GM18505 (cell line): ENCODE results near the gene PIPOX.

ENCODE experiments used
- ATAC-seq: cut with Tn5 transposase; IDR thresholded peaks from one replicate; pipeline ENCODE4 v1.9.1; 2021; ENCODE audit not compliant: unreplicated experiment
- POLR2A ChIP-seq: IDR thresholded peaks from 4 replicates; pipeline ENCODE4 v1.6.1; 2011; ENCODE audit warnings: borderline replicate concordance; ENCODE audit not compliant: insufficient read depth, insufficient read length; ENCODE audit errors: extremely low read depth

PIPOX gene

DNA sequence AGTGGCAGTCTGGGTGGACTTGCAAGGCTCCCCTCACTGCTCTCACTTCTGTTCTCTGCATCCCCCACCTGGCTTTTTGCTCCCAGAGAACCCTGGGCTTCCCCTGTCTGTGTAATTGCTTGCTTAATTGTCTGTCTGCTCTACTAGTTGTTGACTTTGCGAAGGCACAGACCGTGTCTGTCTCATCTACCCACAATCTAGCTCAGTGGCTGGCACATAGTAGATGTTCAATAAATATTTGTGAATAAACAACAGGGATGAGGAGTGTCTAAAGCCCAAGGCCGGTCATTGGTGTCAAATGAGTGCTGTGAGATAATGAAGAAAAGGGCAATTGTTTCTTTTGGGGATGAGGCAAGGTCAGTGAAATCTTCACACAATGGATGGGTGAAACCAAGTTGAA lies 34.4 kb upstream of the PIPOX start:
- no peak for TF ChIP-seq POLR2A
- ATAC-seq, result no peak

DNA sequence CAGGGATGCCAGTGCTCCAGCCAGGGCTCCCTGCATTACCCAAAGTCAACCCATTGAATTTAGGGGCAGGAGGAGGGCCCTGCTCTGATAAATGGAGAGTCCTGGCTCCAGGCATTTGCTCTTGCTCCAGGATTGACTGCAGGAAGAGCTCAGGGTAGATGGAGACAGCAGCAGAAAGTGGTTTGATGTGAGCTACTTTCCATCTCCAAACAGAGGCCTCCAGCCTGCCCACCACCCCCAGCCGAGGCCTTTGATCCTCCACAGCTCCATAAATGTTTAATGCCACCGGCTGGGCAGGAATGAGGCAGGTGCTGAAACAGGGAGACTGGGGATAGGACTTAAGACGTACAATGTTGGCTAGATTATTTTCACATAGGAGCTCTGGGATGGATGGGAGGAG lies 32.8 kb upstream of the PIPOX start:
- no peak for ATAC-seq
- TF ChIP-seq POLR2A, result no peak

DNA sequence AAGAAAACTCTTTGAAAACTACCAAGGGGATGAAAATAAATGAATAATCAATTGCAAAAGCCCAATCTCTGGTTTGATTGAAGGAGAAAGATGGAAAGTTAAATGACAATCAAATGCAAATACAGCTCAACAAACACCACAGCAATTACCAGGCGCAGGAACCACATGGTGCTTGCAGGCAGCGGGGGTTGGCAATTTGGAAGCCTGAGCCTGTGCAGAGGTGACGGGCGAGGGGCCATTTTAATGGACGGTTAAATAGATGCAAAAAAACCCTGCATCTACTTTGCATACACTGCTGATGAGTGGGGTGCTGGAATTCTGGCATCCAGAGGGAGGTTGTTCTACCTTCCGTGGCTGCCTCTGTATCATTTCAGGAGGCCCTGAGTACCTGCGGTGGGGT lies 32.4 kb upstream of the PIPOX start:
- TF ChIP-seq POLR2A, result no peak
- no peak for ATAC-seq

DNA sequence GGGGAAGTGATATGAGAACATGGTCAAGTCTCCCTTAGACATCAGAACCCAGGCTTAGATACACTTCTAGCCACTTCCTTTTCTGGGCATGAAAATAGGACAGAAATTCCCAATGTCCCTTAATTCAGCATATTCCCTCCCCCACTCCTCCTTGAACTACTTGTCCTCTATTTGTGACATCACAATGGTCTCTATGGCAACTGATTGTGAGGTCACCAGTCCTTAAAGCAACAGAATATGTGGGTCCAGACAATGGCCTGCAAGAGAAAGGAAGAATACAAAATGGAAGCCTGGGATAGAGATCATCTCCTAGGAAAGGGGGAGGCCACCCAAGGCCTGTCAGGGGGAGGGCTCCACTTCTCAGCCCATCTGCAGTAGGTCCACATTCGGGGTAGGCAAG lies 30.4 kb upstream of the PIPOX start:
- no peak for TF ChIP-seq POLR2A
- ATAC-seq, result no peak

DNA sequence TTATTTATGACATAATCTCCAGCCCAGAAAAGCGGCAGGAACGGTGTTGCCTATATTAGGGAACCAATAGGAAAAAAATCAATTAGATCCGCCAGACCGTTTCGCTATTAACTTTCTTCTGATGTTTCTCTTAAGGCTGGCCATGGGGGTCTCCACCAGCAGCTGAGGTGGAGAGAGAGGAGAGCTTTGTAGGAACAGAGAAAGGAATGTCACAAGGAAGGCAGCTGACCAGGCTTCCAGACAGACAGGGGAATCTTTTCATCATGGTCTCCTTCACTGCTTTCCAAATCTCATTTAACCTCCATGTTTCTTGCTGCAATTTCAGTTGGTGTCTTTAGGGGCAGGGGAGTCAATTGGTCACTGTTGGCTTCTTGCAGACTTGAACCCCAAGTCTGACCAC lies 28.2 kb upstream of the PIPOX start:
- no peak for TF ChIP-seq POLR2A
- no peak for ATAC-seq

DNA sequence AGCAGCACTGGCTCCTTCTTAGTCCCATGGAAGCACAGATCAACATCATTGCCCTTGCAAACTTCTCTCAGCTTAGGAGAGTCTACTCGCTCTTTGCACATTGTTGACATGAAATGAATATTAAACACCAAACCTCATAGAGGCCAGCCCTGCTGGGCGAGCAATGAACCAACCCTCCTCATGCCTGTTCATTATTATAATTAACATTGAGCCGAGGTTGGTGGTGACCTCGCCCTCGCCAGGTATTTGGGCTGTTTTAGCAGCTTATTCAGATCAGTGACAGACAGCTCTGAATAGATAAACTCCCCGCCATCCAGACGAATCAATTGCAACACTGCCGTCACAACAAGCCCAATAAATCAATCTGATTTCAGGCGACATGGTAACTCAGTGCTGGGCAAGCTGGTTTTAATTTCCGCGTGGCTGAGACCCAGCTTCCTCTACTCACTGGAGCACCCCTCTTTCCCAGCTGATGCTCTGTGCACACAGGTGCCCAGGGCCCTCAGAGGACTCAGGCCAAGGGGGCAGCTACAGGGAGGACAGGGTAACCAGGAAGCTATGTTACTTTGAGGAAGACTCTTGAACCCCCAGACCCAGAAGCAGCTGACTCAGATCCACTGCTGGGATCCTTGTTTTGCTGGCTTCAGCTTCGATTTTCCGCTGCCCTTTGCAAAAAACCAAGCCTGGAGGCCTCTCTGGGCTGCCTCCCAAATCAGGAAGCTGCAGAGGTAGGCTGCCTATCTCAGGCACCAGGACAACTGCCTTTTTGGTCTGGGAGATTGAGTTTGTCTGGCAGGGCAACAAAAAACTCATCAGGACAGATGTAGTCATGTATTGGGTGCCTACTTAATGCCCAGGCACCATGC lies 26.4 kb upstream of the PIPOX start:
- no peak for ATAC-seq
- TF ChIP-seq POLR2A, result no peak

DNA sequence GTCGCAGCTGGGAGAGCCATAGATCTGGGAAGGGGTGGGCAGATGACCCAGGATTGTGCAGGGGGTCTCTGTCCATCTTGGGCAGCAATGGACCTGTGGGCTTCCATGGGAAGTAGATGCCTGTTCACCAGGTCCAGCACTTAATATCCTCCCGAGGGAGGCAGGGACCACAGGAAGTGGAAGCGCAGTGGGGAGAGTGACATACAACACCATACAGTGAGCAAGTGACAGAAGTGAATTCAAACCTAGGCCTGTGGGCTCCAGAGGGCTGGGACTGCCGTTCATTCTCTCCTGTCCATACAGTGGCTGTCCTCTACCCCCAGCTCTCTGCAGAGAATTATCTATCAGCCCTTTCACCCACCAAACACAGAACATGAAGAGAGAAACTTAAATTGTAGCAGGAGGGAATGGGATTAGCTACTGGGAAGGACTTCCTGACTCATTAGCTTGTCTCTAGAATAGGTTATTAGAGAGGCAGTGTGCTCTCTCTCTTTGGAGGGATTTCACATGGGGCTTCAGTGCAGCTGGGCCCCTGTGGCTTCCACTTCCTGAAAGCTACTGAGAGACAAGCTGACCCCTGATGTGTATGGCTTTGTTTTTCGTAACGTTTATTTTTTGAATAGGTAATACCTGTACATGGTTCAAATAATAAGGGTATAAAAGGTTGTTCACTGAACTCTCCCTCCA lies 24.0 kb upstream of the PIPOX start:
- ATAC-seq, result no peak
- no peak for TF ChIP-seq POLR2A

DNA sequence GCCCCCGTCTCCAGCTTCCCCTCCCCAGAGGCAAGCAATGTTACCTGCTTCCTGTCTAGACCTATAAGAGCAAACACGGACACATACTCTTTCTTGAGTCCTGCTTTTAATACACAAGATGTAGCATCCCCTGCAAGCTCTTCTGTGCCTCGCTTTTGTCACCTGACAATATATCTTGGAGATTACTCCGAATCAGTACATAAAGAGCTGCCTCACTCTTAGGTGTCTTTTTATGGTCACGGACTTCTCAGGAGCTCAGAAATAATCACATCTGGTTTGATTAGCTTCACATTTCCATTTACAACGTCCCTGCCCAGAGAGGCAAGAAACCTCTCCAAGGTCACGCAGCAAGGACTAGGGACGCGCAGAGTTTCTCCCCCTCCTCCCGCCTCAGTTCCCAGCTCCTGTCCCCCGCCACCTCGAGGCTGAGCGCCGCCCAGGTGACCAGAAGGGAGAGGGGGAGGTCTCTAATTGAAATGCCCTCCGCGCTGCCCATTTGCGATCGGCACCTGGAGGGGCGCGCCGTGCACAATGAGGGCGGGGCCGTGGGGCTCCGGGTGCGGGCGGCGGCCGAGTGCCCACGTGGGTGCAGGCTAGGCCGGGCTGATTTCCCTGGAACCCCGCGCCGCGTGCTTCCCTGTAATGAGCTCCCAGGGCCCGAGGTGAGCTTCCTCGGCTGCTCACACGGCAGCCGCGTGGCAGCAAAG lies 23.3 kb upstream of the PIPOX start:
- no peak for TF ChIP-seq POLR2A
- ATAC-seq, result no peak

DNA sequence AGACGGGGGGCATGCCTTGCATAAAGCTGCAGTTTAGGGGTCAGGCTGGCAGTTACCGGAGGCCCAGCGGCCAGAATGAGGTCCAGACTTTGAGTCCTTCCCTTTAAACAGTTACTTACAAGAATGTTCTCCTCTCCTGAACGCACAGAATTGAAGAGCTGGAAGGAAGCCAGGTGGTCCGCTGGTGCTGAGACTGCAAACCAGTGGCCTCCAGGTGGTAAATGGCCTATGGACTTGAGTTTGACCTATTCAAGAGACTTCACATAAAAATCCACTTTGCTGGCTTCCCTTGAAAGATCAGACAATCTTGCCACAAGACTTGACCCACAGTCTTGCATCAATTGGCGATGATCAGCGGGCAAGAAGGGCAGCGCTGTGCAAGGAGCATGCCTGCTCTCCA lies 22.4 kb upstream of the PIPOX start:
- no peak for TF ChIP-seq POLR2A
- ATAC-seq, result no peak

DNA sequence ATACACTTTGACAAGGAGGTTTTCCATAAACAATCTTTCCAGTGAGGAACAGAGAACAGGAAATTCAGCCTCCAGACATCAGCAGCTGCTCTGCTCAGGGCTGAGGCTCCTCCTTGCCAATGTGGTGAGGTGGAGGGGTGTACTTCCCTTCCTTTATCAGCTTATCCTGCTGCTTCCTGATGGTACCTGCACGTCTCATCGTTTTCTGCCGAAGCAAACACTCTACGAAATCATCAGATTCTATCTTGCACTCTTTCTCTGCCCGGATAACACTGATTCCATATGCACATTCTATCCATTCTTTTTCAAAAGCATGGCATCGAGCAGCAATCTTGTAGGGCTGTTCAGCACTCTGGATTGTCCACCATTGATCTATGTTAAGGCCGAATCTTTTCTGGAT lies 21.7 kb upstream of the PIPOX start:
- no peak for ATAC-seq
- TF ChIP-seq POLR2A, result no peak

DNA sequence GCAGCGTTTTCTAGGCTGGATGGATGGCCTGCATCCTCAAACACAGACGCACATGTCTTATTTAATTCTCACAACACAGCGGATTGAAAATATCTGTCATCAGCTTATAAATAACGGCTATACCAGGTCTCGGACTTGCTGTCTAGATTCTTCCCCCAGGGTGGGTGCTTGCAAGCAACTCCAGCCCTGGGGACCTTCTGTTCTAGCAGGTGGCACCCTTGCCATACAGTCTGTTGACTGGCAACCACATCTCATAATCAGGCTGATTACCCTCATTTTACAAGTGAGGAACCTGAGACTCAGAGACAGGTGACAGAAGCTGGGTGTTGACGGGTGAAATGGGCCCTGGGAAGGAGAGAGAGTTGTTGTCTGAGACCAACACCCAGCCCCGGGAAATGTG lies 20.9 kb upstream of the PIPOX start:
- ATAC-seq, result no peak
- TF ChIP-seq POLR2A, result no peak

DNA sequence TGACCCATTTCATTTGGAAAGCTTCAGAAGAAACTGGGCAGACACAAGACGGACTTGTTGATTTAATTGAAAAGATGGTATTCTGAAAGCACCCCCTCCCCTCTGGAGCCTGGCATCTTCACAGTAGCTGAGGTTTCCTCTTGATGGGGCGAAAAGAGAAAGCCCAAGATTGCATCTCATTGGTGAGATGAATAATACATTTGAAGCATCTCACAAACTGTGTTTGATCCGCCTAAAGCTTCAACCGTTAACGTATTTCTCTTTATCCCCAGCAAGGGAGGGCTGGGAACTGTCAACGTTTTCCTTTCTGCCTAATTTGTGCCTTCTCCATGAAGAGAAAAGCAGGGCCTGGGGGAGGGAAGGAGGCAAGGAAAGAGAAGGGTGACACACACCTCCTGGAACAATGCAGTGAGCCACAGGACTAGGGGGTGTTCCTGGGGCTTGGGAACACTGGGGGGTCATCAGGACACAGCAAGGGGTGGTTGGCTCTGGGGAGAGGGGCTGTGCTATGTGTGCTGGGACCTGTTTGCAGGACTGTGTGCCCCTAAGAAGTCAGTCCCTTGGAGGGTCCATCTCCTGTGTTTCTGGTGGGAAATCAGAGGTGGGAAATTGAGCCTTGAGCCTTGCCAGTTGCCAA lies 18.5 kb upstream of the PIPOX start:
- no peak for ATAC-seq

DNA sequence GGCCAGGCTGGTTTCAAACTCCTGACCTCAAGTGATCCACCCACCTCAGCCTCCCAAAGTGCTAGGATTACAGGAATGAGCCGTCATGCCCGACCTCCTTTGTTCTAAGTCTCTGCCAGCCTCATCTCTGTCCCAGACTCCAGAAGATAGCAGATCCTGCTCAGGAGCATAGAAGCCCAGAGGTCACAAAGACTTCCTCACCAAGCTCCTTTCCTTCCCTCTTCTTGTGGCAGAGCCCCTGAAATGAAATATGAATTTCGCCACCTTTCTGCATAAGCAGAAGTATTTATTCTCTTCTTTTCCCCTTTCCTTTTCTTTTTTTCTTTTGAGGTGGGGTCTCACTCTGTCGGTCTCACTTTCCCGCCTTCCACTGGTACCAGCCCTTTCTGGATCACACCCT lies 11.5 kb upstream of the PIPOX start:
- ATAC-seq, result no peak
- no peak for TF ChIP-seq POLR2A

More for the DNA sequence above, 18.5 kb upstream of the PIPOX start:
- no peak for TF ChIP-seq POLR2A

DNA sequence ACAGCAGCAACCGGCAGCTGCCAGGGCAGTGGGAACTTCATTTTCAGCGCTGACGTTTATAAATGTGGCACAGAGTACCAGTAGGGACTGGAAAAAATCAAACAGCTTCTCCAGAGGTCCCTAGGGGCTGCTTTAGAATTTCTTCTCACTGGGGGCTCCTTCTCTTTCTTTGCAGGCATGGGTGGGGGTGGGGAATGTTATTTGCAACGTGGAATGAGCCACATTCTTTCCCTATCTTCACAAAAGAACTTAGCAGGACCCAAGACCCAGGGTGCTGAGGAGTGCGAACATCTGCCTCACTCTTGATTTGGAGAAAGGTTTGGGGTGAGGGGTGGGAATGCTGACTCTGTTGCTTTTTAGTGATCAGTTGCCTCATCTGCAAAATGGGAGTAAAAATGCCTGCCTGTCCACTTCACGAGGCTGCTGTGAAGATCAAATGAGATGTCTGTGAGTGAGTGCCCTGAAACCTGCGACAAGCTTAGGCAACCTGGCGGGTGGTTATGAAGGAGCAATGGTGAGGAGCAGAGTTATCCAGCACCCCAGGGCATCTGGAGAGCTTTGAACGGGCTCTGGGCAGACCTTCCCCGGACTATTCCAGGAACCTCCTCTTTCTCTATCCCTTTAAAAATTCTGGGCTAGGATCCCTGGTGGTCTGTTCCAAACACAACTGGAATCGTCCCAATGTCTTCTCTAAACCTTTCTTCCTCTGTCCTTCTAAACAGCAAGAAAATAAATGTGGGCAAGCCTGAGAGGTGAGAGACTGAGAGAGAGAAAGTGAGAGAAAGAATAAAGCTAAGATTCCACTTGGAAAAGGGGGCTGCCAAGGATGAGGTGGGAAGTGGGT lies 10.7 kb upstream of the PIPOX start:
- TF ChIP-seq POLR2A, result no peak
- no peak for ATAC-seq
